Tibial artery (tissue), 4 donors: ENCODE results near the gene PADI3.

ENCODE experiments used
- DNase-seq, 2 donors: peaks; one replicate each; pipeline ENCODE4 v3.0.0-alpha.2; 2019
- H3K27ac ChIP-seq, 2 donors: fragments of 200-600 bp; sonication (generic) in 1 of 2; 1 replicate in 1 of 2; 2 replicates in 1 of 2; pipeline ENCODE4 v1.5.1; 2018 to 2019; ENCODE audit warnings: mild to moderate bottlenecking in 1 of 2
- H3K27me3 ChIP-seq, 2 donors: fragments of 200-600 bp; sonication (generic) in 1 of 2; one replicate each; pipeline versions ENCODE4 v1.5.1 to v1.6.0; 2016 to 2019
- H3K36me3 ChIP-seq, 3 donors: fragments of 200-600 bp; sonication (generic) in 2 of 3; one replicate each; pipeline ENCODE4 v1.5.1; 2016 to 2019; ENCODE audit warnings: mild to moderate bottlenecking in 2 of 3
- H3K4me1 ChIP-seq, 4 donors: fragments of 200-600 bp; sonication (generic) in 2 of 4; 1 replicate in 3 of 4; 2 replicates in 1 of 4; pipeline ENCODE4 v1.5.1; 2016 to 2019
- H3K4me3 ChIP-seq, 2 donors: fragments of 200-600 bp; sonication (generic) in 1 of 2; 1 replicate in 1 of 2; 2 replicates in 1 of 2; pipeline ENCODE4 v1.5.1; 2018 to 2019; ENCODE audit warnings: mild to moderate bottlenecking in 2 of 2
- H3K9me3 ChIP-seq, 3 donors: fragments of 200-600 bp; sonication (generic) in 1 of 3; one replicate each; pipeline ENCODE4 v1.5.1; 2016 to 2019
- CTCF ChIP-seq, 2 experiments: fragments of 200-600 bp in 1 of 2; fragments of 450-650 bp in 1 of 2; IDR thresholded peaks; one replicate each; pipeline ENCODE4 v1.5.1; 2017 to 2019; ENCODE audit warnings: antibody characterized with exemption in 2 of 2, mild to moderate bottlenecking in 1 of 2, moderate library complexity in 1 of 2
- intact Hi-C: fragments of 100-400 bp; cut with DNase I; formaldehyde crosslinking; loops from one replicate; pipeline ENCODE4 v1.15.0; 2023; ENCODE audit warnings: low total_unique reads

Gene PADI3

GRCh38 chr1:17333081-17333480, 84.2 kb downstream of the PADI3 start:
- no peak for DNase-seq
- Histone ChIP-seq H3K36me3 (no peaks in the 10 kb centered on the region), H3K4me1 (no peaks in the 10 kb centered on the region), H3K4me3 (no peak overlapping the region), H3K27ac (no peak overlapping the region), H3K9me3 (no peaks in the 10 kb centered on the region), H3K27me3 (peaks cover 0 to 63% of the 10 kb centered on the region in 2 donors)
- intact Hi-C loops = no loop called here
- TF ChIP-seq CTCF (IDR thresholded peaks at IDR 0.05) = no peak
